NAMALWA (cell line): ENCODE data around the gene LRRK2.
"Not testable (repeated sequence)": the region's sequence is repeated elsewhere in the genome, so short reads cannot be mapped to it uniquely, and the experiment has no call there.

ENCODE experiments used
- DNase-seq: peaks from one replicate; pipeline ENCODE4 v3.0.0-alpha.2; 2015; ENCODE audit warnings: low spot score

LRRK2 gene

GRCh38 chr12:40248585-40249297 lies 23.9 kb downstream of the LRRK2 start:
- no peak for DNase-seq

GRCh38 chr12:40250652-40251051 lies 25.9 kb downstream of the LRRK2 start:
- not testable (repeated sequence) for DNase-seq

- DNase-seq, result no peak
Measured at GRCh38 chr12:40253936-40254335, 29.1 kb downstream of the LRRK2 start.

GRCh38 chr12:40254455-40255085 lies 29.8 kb downstream of the LRRK2 start:
- no peak for DNase-seq

GRCh38 chr12:40258371-40258770 lies 33.6 kb downstream of the LRRK2 start:
- no peak for DNase-seq

- peak; percentile 26 for DNase-seq
Measured at GRCh38 chr12:40261937-40262336, 37.1 kb downstream of the LRRK2 start.

GRCh38 chr12:40262657-40263056 lies 37.9 kb downstream of the LRRK2 start:
- DNase-seq, result no peak

- no peak for DNase-seq
Measured at GRCh38 chr12:40263616-40264409, 39.0 kb downstream of the LRRK2 start.

- DNase-seq, result no peak
Measured at GRCh38 chr12:40271981-40272664, 47.3 kb downstream of the LRRK2 start.

GRCh38 chr12:40281791-40282364 lies 57.1 kb downstream of the LRRK2 start:
- no peak for DNase-seq

- no peak for DNase-seq
Measured at GRCh38 chr12:40286583-40286982, 61.8 kb downstream of the LRRK2 start.

GRCh38 chr12:40287369-40287975 lies 62.7 kb downstream of the LRRK2 start:
- no peak for DNase-seq

- no peak for DNase-seq
Measured at GRCh38 chr12:40292788-40293429, 68.1 kb downstream of the LRRK2 start.

- DNase-seq, result no peak
Measured at GRCh38 chr12:40298341-40298740, 73.5 kb downstream of the LRRK2 start.

- DNase-seq, result no peak
Measured at GRCh38 chr12:40300490-40300889, 75.7 kb downstream of the LRRK2 start.

- DNase-seq, result no peak
Measured at GRCh38 chr12:40309001-40309400, 84.2 kb downstream of the LRRK2 start.

- DNase-seq, result no peak
Measured at GRCh38 chr12:40310211-40310610, 85.4 kb downstream of the LRRK2 start.

GRCh38 chr12:40312196-40312595 lies 87.4 kb downstream of the LRRK2 start:
- no peak for DNase-seq

GRCh38 chr12:40312982-40313576 lies 88.3 kb downstream of the LRRK2 start:
- DNase-seq, result peak; percentile 35

- no peak for DNase-seq
Measured at GRCh38 chr12:40313928-40314327, 89.1 kb downstream of the LRRK2 start.

- no peak for DNase-seq
Measured at GRCh38 chr12:40314927-40315326, 90.1 kb downstream of the LRRK2 start.
